Prostate gland (tissue), 2 donors: ENCODE results near the gene EML4. TPM values are rescaled to one million over a fixed set of nuclear protein-coding genes. Genes with fewer than 3 reads are reported as not detected.

ENCODE experiments used
- DNase-seq: peaks from one replicate; pipeline ENCODE4 v3.0.0-alpha.2; 2019; ENCODE audit warnings: low spot score
- H3K27ac ChIP-seq, 2 donors: fragments of 200-600 bp; sonication (generic); 2 replicates each; pipeline ENCODE4 v1.5.1; 2017 to 2019
- H3K27me3 ChIP-seq: fragments of 200-600 bp; sonication (generic); replicated peaks from 2 replicates; pipeline ENCODE4 v1.5.1; 2019; ENCODE audit not compliant: insufficient read depth
- H3K36me3 ChIP-seq, 2 donors: fragments of 200-600 bp; sonication (generic); 1 replicate in 1 of 2; 2 replicates in 1 of 2; pipeline versions ENCODE4 v1.5.1 to v1.8.1; 2017 to 2019
- H3K4me1 ChIP-seq: fragments of 200-600 bp; sonication (generic); replicated peaks from 2 replicates; pipeline ENCODE4 v1.5.1; 2019
- H3K4me3 ChIP-seq, 2 donors: fragments of 200-600 bp; sonication (generic); 2 replicates each; pipeline ENCODE4 v1.5.1; 2017 to 2019
- H3K9me3 ChIP-seq: fragments of 200-600 bp; sonication (generic); 2 replicates; pipeline ENCODE4 v1.5.1; 2017
- POLR2A ChIP-seq: fragments of 450-650 bp; IDR thresholded peaks from one replicate; pipeline ENCODE4 v1.6.1; 2016; ENCODE audit warnings: antibody characterized with exemption, mild to moderate bottlenecking
- POLR2AphosphoS5 ChIP-seq: sonication (generic); formaldehyde crosslinking; IDR thresholded peaks from one replicate; pipeline ENCODE4 v1.6.1; 2017; ENCODE audit warnings: antibody characterized with exemption
- WGBS: methylation state at CpG from one replicate; pipeline ENCODE4 v1.1.5; 2018; 5-methylcytosine and 5-hydroxymethylcytosine counted together
- intact Hi-C: fragments of 100-400 bp; cut with DNase I; formaldehyde crosslinking; loops from one replicate; pipeline ENCODE4 v1.14.2; 2022
- total RNA-seq, 2 donors: library from RNA; depleted of rRNA; stranded (reverse); fragments of >200 nt; gene quantifications; one replicate each; pipeline ENCODE4 v1.1.0, GENCODE V29; 2016
- TF ChIP-seq, protein P1 (sequence below), 4 experiments: fragments of 200-600 bp in 2 of 4; fragments of 450-650 bp in 2 of 4; sonication (generic) in 2 of 4; IDR thresholded peaks; 1 replicate in 3 of 4; 2 replicates in 1 of 4; pipeline ENCODE4 v1.5.1; 2016 to 2019; ENCODE audit warnings: antibody characterized with exemption in 4 of 4, mild to moderate bottlenecking in 2 of 4, moderate library complexity in 2 of 4

The EML4 gene
- total RNA-seq, 2 donors from 2014 or later, result 26.3 to 38.2 TPM

DNA sequence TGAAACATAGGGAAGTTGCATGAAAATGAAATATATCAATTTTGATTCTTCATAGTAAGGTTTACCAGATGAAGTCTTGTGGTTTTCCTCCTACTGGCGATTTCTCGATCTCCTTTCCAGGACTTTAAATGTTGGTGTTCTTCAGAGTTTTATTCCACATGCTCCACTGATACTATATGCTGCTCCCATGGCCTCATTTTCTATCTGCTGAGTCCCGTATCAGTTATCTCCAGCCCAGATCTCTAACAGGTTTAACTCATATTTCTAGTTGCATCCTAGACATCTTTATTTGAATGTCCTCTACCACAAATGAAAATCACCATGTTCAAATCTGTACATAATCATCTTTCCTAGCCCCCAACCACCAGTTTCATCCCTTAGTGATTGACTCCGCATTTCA is 120.1 kb downstream of the EML4 start:
- intact Hi-C loops, result no loop called here
- TF ChIP-seq, protein P1, sequence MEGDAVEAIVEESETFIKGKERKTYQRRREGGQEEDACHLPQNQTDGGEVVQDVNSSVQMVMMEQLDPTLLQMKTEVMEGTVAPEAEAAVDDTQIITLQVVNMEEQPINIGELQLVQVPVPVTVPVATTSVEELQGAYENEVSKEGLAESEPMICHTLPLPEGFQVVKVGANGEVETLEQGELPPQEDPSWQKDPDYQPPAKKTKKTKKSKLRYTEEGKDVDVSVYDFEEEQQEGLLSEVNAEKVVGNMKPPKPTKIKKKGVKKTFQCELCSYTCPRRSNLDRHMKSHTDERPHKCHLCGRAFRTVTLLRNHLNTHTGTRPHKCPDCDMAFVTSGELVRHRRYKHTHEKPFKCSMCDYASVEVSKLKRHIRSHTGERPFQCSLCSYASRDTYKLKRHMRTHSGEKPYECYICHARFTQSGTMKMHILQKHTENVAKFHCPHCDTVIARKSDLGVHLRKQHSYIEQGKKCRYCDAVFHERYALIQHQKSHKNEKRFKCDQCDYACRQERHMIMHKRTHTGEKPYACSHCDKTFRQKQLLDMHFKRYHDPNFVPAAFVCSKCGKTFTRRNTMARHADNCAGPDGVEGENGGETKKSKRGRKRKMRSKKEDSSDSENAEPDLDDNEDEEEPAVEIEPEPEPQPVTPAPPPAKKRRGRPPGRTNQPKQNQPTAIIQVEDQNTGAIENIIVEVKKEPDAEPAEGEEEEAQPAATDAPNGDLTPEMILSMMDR (IDR thresholded peaks at IDR 0.05), result no peak
- TF ChIP-seq POLR2A (no peak), POLR2AphosphoS5 (no peak)
- no peaks in the 10 kb centered on the region for H3K27me3 ChIP-seq
- no peak for DNase-seq
- H3K36me3 ChIP-seq, result no peaks in the 10 kb centered on the region
- no peak overlapping the region for H3K27ac ChIP-seq
- H3K9me3 ChIP-seq, result no peaks in the 10 kb centered on the region
- WGBS, result 93% methylated on average over 4 of the region's 4 CpGs
- no peaks in the 10 kb centered on the region for H3K4me1 ChIP-seq
- no peak overlapping the region for H3K4me3 ChIP-seq

DNA sequence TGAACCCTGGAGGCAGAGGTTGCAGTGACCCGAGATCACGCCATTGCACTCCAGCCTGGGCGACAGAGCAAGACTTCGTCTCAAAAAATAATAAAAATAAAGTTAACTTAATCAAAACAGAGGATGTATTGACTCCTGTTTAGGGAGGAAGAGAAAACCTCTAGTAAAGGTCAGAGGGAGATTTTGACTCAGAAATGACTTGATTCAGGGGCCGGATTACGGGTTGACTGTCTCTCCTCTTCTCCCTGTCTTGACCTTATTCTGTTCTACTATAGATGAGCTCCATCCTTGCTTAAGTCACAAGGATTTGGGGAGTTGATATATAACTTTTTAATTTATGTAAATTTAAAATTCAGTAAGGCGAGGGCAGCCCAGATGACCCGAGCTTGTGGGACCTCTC is 120.9 kb downstream of the EML4 start:
- WGBS, result 95% methylated on average over 8 of the region's 8 CpGs
- Histone ChIP-seq H3K4me3 (no peak overlapping the region), H3K9me3 (no peaks in the 10 kb centered on the region), H3K27ac (no peak overlapping the region), H3K27me3 (no peaks in the 10 kb centered on the region), H3K4me1 (no peaks in the 10 kb centered on the region), H3K36me3 (no peaks in the 10 kb centered on the region)
- intact Hi-C loops, result no loop called here
- DNase-seq, result no peak
- TF ChIP-seq, protein P1 (IDR thresholded peaks at IDR 0.05), result no peak
- TF ChIP-seq POLR2AphosphoS5 (no peak), POLR2A (no peak)

GRCh38 chr2:42293019-42293418 is 123.9 kb downstream of the EML4 start:
- TF ChIP-seq POLR2AphosphoS5 (no peak), POLR2A (no peak)
- TF ChIP-seq, protein P1 (IDR thresholded peaks at IDR 0.05), result no peak
- Histone ChIP-seq H3K9me3 (no peaks in the 10 kb centered on the region), H3K4me1 (no peaks in the 10 kb centered on the region), H3K36me3 (no peaks in the 10 kb centered on the region), H3K4me3 (no peak overlapping the region), H3K27ac (no peak overlapping the region), H3K27me3 (no peaks in the 10 kb centered on the region)
- WGBS, result over 99% methylated on average over 8 of the region's 8 CpGs
- intact Hi-C loops, result no loop called here
- no peak for DNase-seq

DNA sequence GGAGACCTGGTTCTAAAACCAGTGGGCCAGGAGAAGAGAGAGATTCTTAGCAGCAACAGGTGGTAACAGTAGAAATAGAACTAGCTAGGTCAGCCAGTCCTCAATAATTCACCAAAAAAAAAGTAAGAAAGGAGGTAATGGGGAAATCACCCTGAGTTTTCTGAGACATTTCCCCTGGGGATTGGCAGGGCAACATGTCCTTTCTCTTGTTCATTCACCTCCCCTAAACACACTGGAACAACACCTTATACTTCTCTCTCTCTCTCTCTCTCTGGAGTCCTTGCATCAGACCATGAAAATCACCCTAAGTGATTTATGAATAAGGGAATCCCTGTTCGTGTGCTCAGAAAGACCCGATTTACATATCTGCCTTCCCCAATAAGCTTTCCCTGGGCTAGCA is 127.1 kb downstream of the EML4 start:
- Histone ChIP-seq H3K27me3 (no peaks in the 10 kb centered on the region), H3K9me3 (no peaks in the 10 kb centered on the region), H3K4me3 (no peak overlapping the region), H3K36me3 (no peaks in the 10 kb centered on the region), H3K27ac (no peak overlapping the region), H3K4me1 (no peaks in the 10 kb centered on the region)
- intact Hi-C loops, result no loop called here
- no peak for DNase-seq
- 77% methylated on average over 2 of the region's 2 CpGs for WGBS
- TF ChIP-seq POLR2A (no peak), POLR2AphosphoS5 (no peak)
- TF ChIP-seq, protein P1 (IDR thresholded peaks at IDR 0.05), result no peak

DNA sequence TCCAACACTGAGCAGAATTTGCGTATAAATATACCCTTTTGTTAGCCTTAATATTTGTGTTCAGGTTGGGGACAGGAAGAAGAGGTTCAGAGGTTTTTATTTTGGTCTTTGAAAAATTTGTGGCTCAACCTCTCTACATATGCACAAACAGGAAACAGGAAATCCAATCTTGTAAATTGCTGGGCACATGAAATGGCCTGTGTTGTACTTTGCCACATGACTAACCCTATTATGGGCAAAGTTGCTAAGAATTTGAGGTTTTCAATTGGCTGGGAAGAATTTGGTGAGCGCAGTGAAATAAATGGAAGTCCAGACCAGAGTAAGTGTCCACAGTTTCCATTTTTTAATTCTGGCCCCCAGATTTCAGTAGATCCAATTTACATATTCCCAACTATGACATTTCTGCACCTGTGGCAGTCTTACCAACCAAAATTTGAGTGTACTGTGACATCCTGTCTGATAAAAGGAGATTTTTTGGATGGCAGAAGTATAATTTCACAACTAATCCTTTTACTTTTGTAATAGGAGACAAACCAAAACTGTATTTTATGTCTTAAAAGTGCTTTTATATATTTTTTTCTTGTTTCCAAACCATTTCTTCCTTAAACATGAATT is 128.3 kb downstream of the EML4 start:
- intact Hi-C loops, result no loop called here
- TF ChIP-seq, protein P1 (IDR thresholded peaks at IDR 0.05), result no peak
- no peak for TF ChIP-seq POLR2A
- H3K4me1 ChIP-seq, result no peaks in the 10 kb centered on the region
- H3K36me3 ChIP-seq, result no peaks in the 10 kb centered on the region
- no peaks in the 10 kb centered on the region for H3K27me3 ChIP-seq
- H3K4me3 ChIP-seq, result no peak overlapping the region
- no peaks in the 10 kb centered on the region for H3K9me3 ChIP-seq
- no peak overlapping the region for H3K27ac ChIP-seq
- no peak for DNase-seq
- 91% methylated on average over 2 of the region's 2 CpGs for WGBS
